MCF 10A (cell line): ENCODE results near the gene NUSAP1. TPM values are rescaled to one million over a fixed set of nuclear protein-coding genes. Genes with fewer than 3 reads are reported as not detected.
A peak's percentile ranks its signal among the peaks of the same experiment; 100 is the strongest.
"Not testable (repeated sequence)": the region's sequence is repeated elsewhere in the genome, so short reads cannot be mapped to it uniquely, and the experiment has no call there.

ENCODE experiments used
- Bru-seq: library from RNA; stranded (reverse); fragments of 400-500 nt; gene quantifications from one replicate; lab custom pipeline; 2021; lab: Mats Ljungman, UMichigan
- BruChase-seq, 2 experiments: library from RNA; stranded (reverse); fragments of 400-500 nt; gene quantifications; one replicate each; lab custom pipeline; 2021; lab: Mats Ljungman, UMichigan
- BruUV-seq: library from RNA; stranded (reverse); fragments of 400-500 nt; replicated peaks from 2 replicates; lab custom pipeline; 2021; lab: Mats Ljungman, UMichigan
- CTCF ChIA-PET: fragments of 300-600 bp; sonication (Branson Sonifier 250); formaldehyde crosslinking; extraction: SDS; loops from one replicate; lab custom pipeline; 2021; ENCODE audit warnings: antibody characterized with exemption, inconsistent platforms; lab: Yijun Ruan, JAX
- POLR2A ChIA-PET: fragments of 300-600, 350-650 bp; sonication (Branson Sonifier 250); formaldehyde crosslinking; extraction: SDS; loops from one replicate; lab custom pipeline; 2020; ENCODE audit warnings: antibody characterized with exemption, inconsistent platforms; lab: Yijun Ruan, JAX
- DNase-seq: peaks from one replicate; pipeline ENCODE4 v3.0.0-alpha.2; 2018; ENCODE audit not compliant: unreplicated experiment
- H3K27ac Mint-ChIP-seq: one replicate; pipeline ENCODE4 v1.8.0; 2022; ENCODE audit warnings: mild to moderate bottlenecking, low read depth, mixed read lengths; ENCODE audit not compliant: unreplicated experiment
- H3K27me3 Mint-ChIP-seq: one replicate; pipeline ENCODE4 v1.8.0; 2022; ENCODE audit warnings: mixed read lengths; ENCODE audit not compliant: insufficient read depth, unreplicated experiment
- H3K36me3 Mint-ChIP-seq: one replicate; pipeline ENCODE4 v1.8.0; 2022; ENCODE audit warnings: mild to moderate bottlenecking, moderate library complexity, mixed read lengths; ENCODE audit not compliant: insufficient read depth, unreplicated experiment
- H3K4me1 Mint-ChIP-seq: one replicate; pipeline ENCODE4 v1.8.0; 2022; ENCODE audit warnings: mixed read lengths; ENCODE audit not compliant: insufficient read depth, unreplicated experiment
- H3K4me3 Mint-ChIP-seq: one replicate; pipeline ENCODE4 v1.8.0; 2022; ENCODE audit warnings: mild to moderate bottlenecking, moderate library complexity, mixed read lengths; ENCODE audit not compliant: unreplicated experiment
- H3K9me3 Mint-ChIP-seq: one replicate; pipeline ENCODE4 v1.8.0; 2022; ENCODE audit warnings: mixed read lengths; ENCODE audit not compliant: unreplicated experiment
- CTCF ChIP-seq: fragments of 200-600 bp; IDR thresholded peaks from one replicate; pipeline ENCODE4 v1.8.0; 2022; ENCODE audit warnings: antibody characterized with exemption, mild to moderate bottlenecking; ENCODE audit not compliant: unreplicated experiment
- intact Hi-C: fragments of 100-400 bp; cut with micrococcal nuclease; formaldehyde crosslinking; loops from 2 replicates; pipeline ENCODE4 v1.14.1; 2022
- long read RNA-seq: library from polyadenylated mRNA; stranded (forward); transcript quantifications from one replicate; pipeline ENCODE4 v2.0.0, GENCODE V29; 2022
- total RNA-seq: library from RNA; stranded (reverse); gene quantifications from 2 replicates; pipeline ENCODE4 v1.2.3, GENCODE V29; 2022

NUSAP1 gene
- total RNA-seq, result 39.1 and 62.6 TPM in 2 replicates
- Bru-seq, nascent RNA, result percentile 81 among the genes with signal in this experiment
- percentile 97 among the genes with signal in this experiment for BruChase-seq, experiment 1, labeled RNA remaining after a 6-hour chase
- BruChase-seq, experiment 2, labeled RNA remaining after a 2-hour chase, result percentile 94 among the genes with signal in this experiment
- long read RNA-seq, transcript NUSAP1-202 (11 exons, 2,274 nt), result major isoform, 115 of 390 reads
- long read RNA-seq, transcript NUSAP1-212 (11 exons, 2,256 nt), result minor isoform, 9 of 390 reads
- long read RNA-seq, transcript NUSAP1-201 (11 exons, 2,409 nt), result minor isoform, 57 of 390 reads
- long read RNA-seq, transcript NUSAP1-208 (11 exons, 1,629 nt), result minor isoform, 100 of 390 reads
- long read RNA-seq, partial matches to known transcripts, result 5 of 390 reads
- long read RNA-seq, other reads (novel, unspliced or antisense), result 96 of 390 reads

- intact Hi-C loops, result loop anchor here (1.0 to 10.0 kb wide), 5 partner anchors 45 to 430 kb away; partner anchors contain the start of genes CHAC1, CHP1 and INO80
- POLR2A ChIA-PET, result interaction anchor here (0.5 to 3.8 kb wide), 25 partner anchors 9 to 459 kb away, joined by 3 to 27 read pairs (median 4); partner anchors contain the start of genes CHP1, EXD1 and INO80
Observed at GRCh38 chr15:41332194-41333025, at the start of gene NUSAP1, which contains the start of gene OIP5. Gene NUSAP1, plus strand, starts transcription at chr15:41332881. Its CDS starts 77 bp downstream, at chr15:41332958. Gene OIP5, minus strand, starts transcription at chr15:41332591. Its CDS starts 30 bp downstream, at chr15:41332561.

GRCh38 chr15:41282980-41283652 lies 49.6 kb upstream of the NUSAP1 start:
- intact Hi-C loops, H3K27me3 Mint-ChIP-seq, DNase-seq, H3K9me3 Mint-ChIP-seq: not testable (repeated sequence)
- Mint-ChIP-seq H3K4me3 (peak overlapping the region; percentile 95), H3K27ac (peak overlapping the region; percentile 95), H3K36me3 (peaks cover 52% of the 10 kb centered on the region), H3K4me1 (peaks cover 28% of the 10 kb centered on the region)
- BruUV-seq, result TSS peak; percentile 95
- ChIA-PET POLR2A (interaction anchor here (0.6 to 6.7 kb wide), 25 partner anchors 9 to 354 kb away, joined by 3 to 76 read pairs (median 4); partner anchors contain the start of genes CHP1, DLL4, EXD1 and INO80), CTCF (interaction anchor here (0.6 to 1.0 kb wide), 2 partner anchors 17 to 49 kb away, joined by 3 to 6 read pairs; partner anchors contain the start of genes NUSAP1 and OIP5)

More at GRCh38 chr15:41332194-41333025, at the start of gene NUSAP1, which contains the start of gene OIP5:
- peak; percentile 65 for TF ChIP-seq CTCF
- DNase-seq, result peak; percentile 100
- no peaks in the 10 kb centered on the region for H3K9me3 Mint-ChIP-seq
- TSS peak; percentile 59 for BruUV-seq
- peaks cover 8% of the 10 kb centered on the region for H3K4me1 Mint-ChIP-seq
- CTCF ChIA-PET, result interaction anchor here (0.6 to 1.3 kb wide), 13 partner anchors 9 to 465 kb away, joined by 3 to 6 read pairs (median 3); no protein-coding TSS in a partner anchor
- peak within 1 kb of the TSS; percentile 93 for H3K27ac Mint-ChIP-seq
- H3K27me3 Mint-ChIP-seq, result no peaks in the 10 kb centered on the region
- H3K36me3 Mint-ChIP-seq, result peaks cover 14% of the 10 kb centered on the region
- H3K4me3 Mint-ChIP-seq, result peak within 1 kb of the TSS; percentile 98

GRCh38 chr15:41283653-41284426 lies 48.8 kb upstream of the NUSAP1 start:
- POLR2A ChIA-PET, result interaction anchor here (0.6 to 6.7 kb wide), 25 partner anchors 9 to 516 kb away, joined by 3 to 76 read pairs (median 4); partner anchors contain the start of genes CHP1, DLL4, EXD1 and INO80
- H3K4me1 Mint-ChIP-seq, result peaks cover 28% of the 10 kb centered on the region
- H3K4me3 Mint-ChIP-seq, result peak overlapping the region; percentile 95
- no TSS peak for BruUV-seq
- intact Hi-C loops, result loop anchor here (2.0 kb wide), 1 partner anchor 51 kb away; no protein-coding TSS in a partner anchor
- TF ChIP-seq CTCF, result no peak
- peak overlapping the region; percentile 95 for H3K27ac Mint-ChIP-seq
- H3K36me3 Mint-ChIP-seq, result peaks cover 52% of the 10 kb centered on the region
- H3K9me3 Mint-ChIP-seq, result no peaks in the 10 kb centered on the region
- CTCF ChIA-PET, result interaction anchor here (0.6 to 1.0 kb wide), 2 partner anchors 17 to 49 kb away, joined by 3 to 6 read pairs; partner anchors contain the start of genes NUSAP1 and OIP5
- no peaks in the 10 kb centered on the region for H3K27me3 Mint-ChIP-seq
- DNase-seq, result peak; percentile 99
